ENCODE results near the gene UNKL. TPM values are rescaled to one million over a fixed set of nuclear protein-coding genes. Genes with fewer than 3 reads are reported as not detected.

The UNKL gene
- total RNA-seq, 1 experiment from 2014 or later = 18.8 TPM

DNA sequence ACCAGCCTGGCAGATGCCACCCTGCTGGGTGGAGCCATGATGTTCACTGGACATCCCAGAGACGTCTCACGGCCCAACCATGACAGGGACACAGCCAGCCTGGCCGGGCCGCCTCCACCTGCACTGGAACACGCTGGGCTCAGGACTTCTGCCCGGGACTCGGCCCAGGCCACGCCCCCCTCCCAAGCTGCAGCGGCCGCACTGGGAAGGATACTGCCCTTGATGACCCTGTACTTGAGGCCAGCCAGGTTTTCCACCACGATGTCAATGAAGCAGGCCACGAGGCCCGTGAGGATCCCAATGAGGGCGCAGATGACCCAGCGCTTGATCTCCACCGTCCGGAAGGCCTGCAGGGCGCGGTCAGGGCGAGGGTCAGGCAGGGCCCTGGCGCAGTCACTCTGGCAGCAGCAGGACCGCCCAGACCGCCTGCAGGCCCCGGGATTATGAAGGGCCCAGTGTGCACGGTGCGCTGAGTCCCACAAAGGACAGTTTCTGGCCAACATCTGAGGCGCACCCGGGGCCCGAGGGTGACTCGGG is 46.2 kb upstream of the UNKL start:
- H3K9me3 ChIP-seq (ENCODE audit: low read length) = no peaks in the 10 kb centered on the region
- no peaks in the 10 kb centered on the region for H3K9me2 ChIP-seq (replicated peaks; ENCODE audit: low read length)
- no peak overlapping the region for H3K4me2 ChIP-seq (ENCODE audit: low read length)
- no peaks in the 10 kb centered on the region for H3K4me1 ChIP-seq (ENCODE audit: insufficient read depth, low read length)
- ATAC-seq (no peak), DNase-seq (no peak)
- no peak overlapping the region for H2AFZ ChIP-seq (ENCODE audit: low read length)
- no peaks in the 10 kb centered on the region for H3K27me3 ChIP-seq (ENCODE audit: low read length)
- CTCF ChIA-PET = no interaction called here
- H3F3A ChIP-seq (ENCODE audit: low read length, unreplicated experiment) = no peaks in the 10 kb centered on the region
- no TSS peak for BruUV-seq (replicated peaks)
- H3K27ac ChIP-seq (ENCODE audit: low read length) = no peak overlapping the region
- POLR2A ChIA-PET (ENCODE audit: unreplicated experiment) = no interaction called here
- H3K9ac ChIP-seq (ENCODE audit: low read length) = no peak overlapping the region
- TF ChIP-seq EZH2phosphoT487 (IDR thresholded peaks at IDR 0.05; ENCODE audit: borderline replicate concordance, low read length) = no peak
- TF ChIP-seq, protein P1, sequence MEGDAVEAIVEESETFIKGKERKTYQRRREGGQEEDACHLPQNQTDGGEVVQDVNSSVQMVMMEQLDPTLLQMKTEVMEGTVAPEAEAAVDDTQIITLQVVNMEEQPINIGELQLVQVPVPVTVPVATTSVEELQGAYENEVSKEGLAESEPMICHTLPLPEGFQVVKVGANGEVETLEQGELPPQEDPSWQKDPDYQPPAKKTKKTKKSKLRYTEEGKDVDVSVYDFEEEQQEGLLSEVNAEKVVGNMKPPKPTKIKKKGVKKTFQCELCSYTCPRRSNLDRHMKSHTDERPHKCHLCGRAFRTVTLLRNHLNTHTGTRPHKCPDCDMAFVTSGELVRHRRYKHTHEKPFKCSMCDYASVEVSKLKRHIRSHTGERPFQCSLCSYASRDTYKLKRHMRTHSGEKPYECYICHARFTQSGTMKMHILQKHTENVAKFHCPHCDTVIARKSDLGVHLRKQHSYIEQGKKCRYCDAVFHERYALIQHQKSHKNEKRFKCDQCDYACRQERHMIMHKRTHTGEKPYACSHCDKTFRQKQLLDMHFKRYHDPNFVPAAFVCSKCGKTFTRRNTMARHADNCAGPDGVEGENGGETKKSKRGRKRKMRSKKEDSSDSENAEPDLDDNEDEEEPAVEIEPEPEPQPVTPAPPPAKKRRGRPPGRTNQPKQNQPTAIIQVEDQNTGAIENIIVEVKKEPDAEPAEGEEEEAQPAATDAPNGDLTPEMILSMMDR (conservative IDR thresholded peaks at IDR 0.05; ENCODE audit: low read depth, low read length) = no peak
- no peak for TF ChIP-seq EZH2 (IDR thresholded peaks at IDR 0.05; ENCODE audit: low read length, unreplicated experiment)
- no peaks in the 10 kb centered on the region for H3K36me3 ChIP-seq (ENCODE audit: low read depth, low read length)
- intact Hi-C loops (cut with micrococcal nuclease) = no loop called here
- H3K79me2 ChIP-seq (ENCODE audit: low read length) = no peaks in the 10 kb centered on the region
- H4K20me1 ChIP-seq (ENCODE audit: low read length) = no peaks in the 10 kb centered on the region
- no peak overlapping the region for H3K4me3 ChIP-seq (ENCODE audit: low read length)

DNA sequence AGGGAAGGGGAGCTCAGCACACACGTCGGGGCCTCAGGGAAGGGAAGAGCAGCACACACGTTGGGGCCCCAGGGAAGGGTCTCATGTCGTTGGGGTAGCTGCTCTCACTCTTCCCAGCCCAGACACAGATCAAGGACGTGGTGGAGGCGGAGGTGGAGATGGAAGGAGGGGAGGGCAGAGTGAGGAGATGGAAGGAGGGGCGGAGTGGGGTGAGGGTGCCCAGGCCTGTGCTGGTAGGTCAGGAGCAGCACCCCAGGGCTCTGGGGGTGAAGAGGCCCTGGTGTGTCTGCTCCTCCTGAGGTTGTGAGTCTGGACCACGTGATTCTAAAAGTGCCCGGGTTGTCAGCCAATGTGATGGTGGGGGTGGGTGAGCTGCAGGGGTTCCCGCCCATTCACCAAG is 45.5 kb upstream of the UNKL start:
- no peak overlapping the region for H3K4me3 ChIP-seq (ENCODE audit: low read length)
- H3K27ac ChIP-seq (ENCODE audit: low read length) = no peak overlapping the region
- ATAC-seq (no peak), DNase-seq (no peak)
- no peak for TF ChIP-seq EZH2 (IDR thresholded peaks at IDR 0.05; ENCODE audit: low read length, unreplicated experiment)
- TF ChIP-seq, protein P1 (conservative IDR thresholded peaks at IDR 0.05; ENCODE audit: low read depth, low read length) = no peak
- TF ChIP-seq EZH2phosphoT487 (IDR thresholded peaks at IDR 0.05; ENCODE audit: borderline replicate concordance, low read length) = no peak
- no peaks in the 10 kb centered on the region for H3K79me2 ChIP-seq (ENCODE audit: low read length)
- BruUV-seq (replicated peaks) = no TSS peak
- intact Hi-C loops (cut with micrococcal nuclease) = no loop called here
- H3K36me3 ChIP-seq (ENCODE audit: low read depth, low read length) = no peaks in the 10 kb centered on the region
- no peaks in the 10 kb centered on the region for H3K27me3 ChIP-seq (ENCODE audit: low read length)
- H4K20me1 ChIP-seq (ENCODE audit: low read length) = no peaks in the 10 kb centered on the region
- CTCF ChIA-PET = no interaction called here
- no peaks in the 10 kb centered on the region for H3K9me3 ChIP-seq (ENCODE audit: low read length)
- no peak overlapping the region for H3K4me2 ChIP-seq (ENCODE audit: low read length)
- no peaks in the 10 kb centered on the region for H3K4me1 ChIP-seq (ENCODE audit: insufficient read depth, low read length)
- no peaks in the 10 kb centered on the region for H3K9me2 ChIP-seq (replicated peaks; ENCODE audit: low read length)
- no peaks in the 10 kb centered on the region for H3F3A ChIP-seq (ENCODE audit: low read length, unreplicated experiment)
- POLR2A ChIA-PET (ENCODE audit: unreplicated experiment) = no interaction called here
- no peak overlapping the region for H2AFZ ChIP-seq (ENCODE audit: low read length)
- no peak overlapping the region for H3K9ac ChIP-seq (ENCODE audit: low read length)

DNA sequence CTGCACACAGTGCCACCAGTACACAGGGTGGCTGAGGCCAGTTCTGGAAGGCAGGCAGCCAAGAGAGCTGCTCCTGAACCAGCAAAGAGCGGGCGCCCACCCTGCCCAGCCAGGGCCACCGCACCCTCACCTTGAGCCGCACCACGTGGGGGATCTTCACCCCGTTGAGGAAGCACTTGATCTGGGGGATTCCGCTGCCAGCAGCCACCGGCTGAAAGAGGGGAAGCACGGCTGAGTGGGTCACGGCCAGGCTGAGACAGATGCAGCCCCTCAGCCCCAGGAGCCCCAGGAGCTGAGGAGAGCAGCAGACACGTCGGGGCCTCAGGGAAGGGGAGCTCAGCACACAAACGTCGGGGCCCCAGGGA is 44.5 kb upstream of the UNKL start:
- ChIA-PET CTCF (no interaction called here), POLR2A (ENCODE audit: unreplicated experiment) (no interaction called here)
- ATAC-seq = no peak
- H3K27me3 ChIP-seq (ENCODE audit: low read length) = no peaks in the 10 kb centered on the region
- no peak overlapping the region for H3K4me3 ChIP-seq (ENCODE audit: low read length)
- intact Hi-C loops (cut with micrococcal nuclease) = no loop called here
- no peak overlapping the region for H3K4me2 ChIP-seq (ENCODE audit: low read length)
- H3K4me1 ChIP-seq (ENCODE audit: insufficient read depth, low read length) = no peaks in the 10 kb centered on the region
- no peak overlapping the region for H3K9ac ChIP-seq (ENCODE audit: low read length)
- H3K79me2 ChIP-seq (ENCODE audit: low read length) = no peaks in the 10 kb centered on the region
- no peaks in the 10 kb centered on the region for H3F3A ChIP-seq (ENCODE audit: low read length, unreplicated experiment)
- no peaks in the 10 kb centered on the region for H3K36me3 ChIP-seq (ENCODE audit: low read depth, low read length)
- no peaks in the 10 kb centered on the region for H4K20me1 ChIP-seq (ENCODE audit: low read length)
- no peaks in the 10 kb centered on the region for H3K9me2 ChIP-seq (replicated peaks; ENCODE audit: low read length)
- H3K9me3 ChIP-seq (ENCODE audit: low read length) = no peaks in the 10 kb centered on the region
- TF ChIP-seq, protein P1 (conservative IDR thresholded peaks at IDR 0.05; ENCODE audit: low read depth, low read length) = no peak
- TF ChIP-seq EZH2 (IDR thresholded peaks at IDR 0.05; ENCODE audit: low read length, unreplicated experiment) = no peak
- TF ChIP-seq EZH2phosphoT487 (IDR thresholded peaks at IDR 0.05; ENCODE audit: borderline replicate concordance, low read length) = no peak
- DNase-seq = no peak
- no peak overlapping the region for H2AFZ ChIP-seq (ENCODE audit: low read length)
- no peak overlapping the region for H3K27ac ChIP-seq (ENCODE audit: low read length)
- no TSS peak for BruUV-seq (replicated peaks)
